ENCODE results near the gene C1orf21.

- TF ChIP-seq, protein P1, sequence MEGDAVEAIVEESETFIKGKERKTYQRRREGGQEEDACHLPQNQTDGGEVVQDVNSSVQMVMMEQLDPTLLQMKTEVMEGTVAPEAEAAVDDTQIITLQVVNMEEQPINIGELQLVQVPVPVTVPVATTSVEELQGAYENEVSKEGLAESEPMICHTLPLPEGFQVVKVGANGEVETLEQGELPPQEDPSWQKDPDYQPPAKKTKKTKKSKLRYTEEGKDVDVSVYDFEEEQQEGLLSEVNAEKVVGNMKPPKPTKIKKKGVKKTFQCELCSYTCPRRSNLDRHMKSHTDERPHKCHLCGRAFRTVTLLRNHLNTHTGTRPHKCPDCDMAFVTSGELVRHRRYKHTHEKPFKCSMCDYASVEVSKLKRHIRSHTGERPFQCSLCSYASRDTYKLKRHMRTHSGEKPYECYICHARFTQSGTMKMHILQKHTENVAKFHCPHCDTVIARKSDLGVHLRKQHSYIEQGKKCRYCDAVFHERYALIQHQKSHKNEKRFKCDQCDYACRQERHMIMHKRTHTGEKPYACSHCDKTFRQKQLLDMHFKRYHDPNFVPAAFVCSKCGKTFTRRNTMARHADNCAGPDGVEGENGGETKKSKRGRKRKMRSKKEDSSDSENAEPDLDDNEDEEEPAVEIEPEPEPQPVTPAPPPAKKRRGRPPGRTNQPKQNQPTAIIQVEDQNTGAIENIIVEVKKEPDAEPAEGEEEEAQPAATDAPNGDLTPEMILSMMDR (IDR thresholded peaks at IDR 0.05): no peak
- no peak for TF ChIP-seq POLR2A (IDR thresholded peaks at IDR 0.05)
These were observed 262.6 kb downstream of the C1orf21 start for GRCh38 chr1:184649451-184649888.

Data from body of pancreas (tissue), 4 donors.